Measurements from ENCODE around the gene NF1.

The NF1 gene

DNA sequence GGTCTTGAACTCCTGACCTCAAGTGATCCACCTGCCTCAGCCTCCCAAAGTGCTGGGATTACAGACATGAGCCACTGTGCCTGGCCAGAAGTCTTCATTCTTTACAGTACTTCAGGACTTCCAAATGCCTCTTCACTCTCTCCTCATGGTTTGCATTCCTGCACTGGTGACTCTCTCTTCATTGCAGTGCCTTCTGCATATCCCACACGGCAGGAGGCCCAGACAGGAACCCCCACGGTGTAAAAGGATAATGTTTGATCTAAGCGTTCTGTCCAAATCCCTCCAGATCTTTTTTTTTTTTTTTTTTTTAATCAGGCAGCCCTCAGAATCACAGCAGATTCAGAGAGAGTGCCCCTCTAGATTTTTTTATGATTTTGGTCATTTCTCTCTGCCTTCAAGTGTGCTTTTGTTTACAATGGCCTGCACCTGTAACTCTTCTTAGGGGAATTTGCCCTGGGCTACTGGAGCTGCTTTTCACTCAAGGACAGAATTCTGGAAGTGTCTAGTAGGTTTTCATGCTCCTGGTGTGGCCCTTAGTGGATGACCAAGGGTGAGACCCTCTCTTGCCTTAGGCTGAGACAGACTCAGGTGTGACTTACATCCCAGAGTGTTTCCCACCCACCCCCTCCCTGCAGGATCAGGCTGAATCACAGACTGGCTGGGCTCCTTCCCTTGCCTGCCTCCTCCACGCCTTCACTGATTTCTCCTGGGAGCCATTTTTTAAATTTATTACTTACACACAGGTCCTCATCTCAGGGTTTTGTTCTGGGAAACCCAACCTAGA, 19.8 kb upstream of the NF1 start:
- no peak for TF ChIP-seq TAF1 (IDR thresholded peaks at IDR 0.05; ENCODE audit: borderline replicate concordance, insufficient read depth, low read length)
- TF ChIP-seq POLR2AphosphoS5 (IDR thresholded peaks at IDR 0.05; ENCODE audit: low read depth, low read length) = no peak
- TF ChIP-seq, protein P1, sequence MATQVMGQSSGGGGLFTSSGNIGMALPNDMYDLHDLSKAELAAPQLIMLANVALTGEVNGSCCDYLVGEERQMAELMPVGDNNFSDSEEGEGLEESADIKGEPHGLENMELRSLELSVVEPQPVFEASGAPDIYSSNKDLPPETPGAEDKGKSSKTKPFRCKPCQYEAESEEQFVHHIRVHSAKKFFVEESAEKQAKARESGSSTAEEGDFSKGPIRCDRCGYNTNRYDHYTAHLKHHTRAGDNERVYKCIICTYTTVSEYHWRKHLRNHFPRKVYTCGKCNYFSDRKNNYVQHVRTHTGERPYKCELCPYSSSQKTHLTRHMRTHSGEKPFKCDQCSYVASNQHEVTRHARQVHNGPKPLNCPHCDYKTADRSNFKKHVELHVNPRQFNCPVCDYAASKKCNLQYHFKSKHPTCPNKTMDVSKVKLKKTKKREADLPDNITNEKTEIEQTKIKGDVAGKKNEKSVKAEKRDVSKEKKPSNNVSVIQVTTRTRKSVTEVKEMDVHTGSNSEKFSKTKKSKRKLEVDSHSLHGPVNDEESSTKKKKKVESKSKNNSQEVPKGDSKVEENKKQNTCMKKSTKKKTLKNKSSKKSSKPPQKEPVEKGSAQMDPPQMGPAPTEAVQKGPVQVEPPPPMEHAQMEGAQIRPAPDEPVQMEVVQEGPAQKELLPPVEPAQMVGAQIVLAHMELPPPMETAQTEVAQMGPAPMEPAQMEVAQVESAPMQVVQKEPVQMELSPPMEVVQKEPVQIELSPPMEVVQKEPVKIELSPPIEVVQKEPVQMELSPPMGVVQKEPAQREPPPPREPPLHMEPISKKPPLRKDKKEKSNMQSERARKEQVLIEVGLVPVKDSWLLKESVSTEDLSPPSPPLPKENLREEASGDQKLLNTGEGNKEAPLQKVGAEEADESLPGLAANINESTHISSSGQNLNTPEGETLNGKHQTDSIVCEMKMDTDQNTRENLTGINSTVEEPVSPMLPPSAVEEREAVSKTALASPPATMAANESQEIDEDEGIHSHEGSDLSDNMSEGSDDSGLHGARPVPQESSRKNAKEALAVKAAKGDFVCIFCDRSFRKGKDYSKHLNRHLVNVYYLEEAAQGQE (IDR thresholded peaks at IDR 0.05; ENCODE audit: insufficient read depth in 1 of 2, low read depth in 2 of 2, low read length in 2 of 2) = no peak
- no peak for TF ChIP-seq SIN3A (IDR thresholded peaks at IDR 0.05; ENCODE audit: borderline replicate concordance, insufficient read depth, low read length)
- TF ChIP-seq FOXP2 (optimal IDR thresholded peaks at IDR 0.05; ENCODE audit: borderline replicate concordance, extremely low read depth, extremely low read length, insufficient read depth) = no peak

DNA sequence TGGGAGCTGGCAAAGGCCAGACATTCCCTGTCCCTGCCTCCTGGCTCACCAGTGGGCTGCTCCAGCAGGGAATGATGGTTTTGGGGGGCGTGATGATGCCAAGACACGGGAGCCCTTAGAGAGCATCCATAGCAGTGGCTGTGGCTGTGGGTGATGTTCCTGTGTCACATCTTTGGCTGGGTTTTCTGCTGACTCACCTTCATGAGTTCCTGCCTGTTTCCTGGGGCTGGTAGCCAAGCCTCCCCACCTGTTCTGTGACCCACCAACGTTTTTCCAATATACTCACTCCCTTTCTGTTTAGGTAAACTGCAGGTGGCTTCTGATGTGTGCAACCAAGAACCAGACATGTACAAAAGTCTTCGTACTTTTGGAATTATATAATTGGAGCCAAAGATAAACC, 16.5 kb upstream of the NF1 start:
- TF ChIP-seq, protein P1 (IDR thresholded peaks at IDR 0.05; ENCODE audit: insufficient read depth in 1 of 2, low read depth in 2 of 2, low read length in 2 of 2) = no peak
- no peak for TF ChIP-seq SIN3A (IDR thresholded peaks at IDR 0.05; ENCODE audit: borderline replicate concordance, insufficient read depth, low read length)
- no peak for TF ChIP-seq POLR2AphosphoS5 (IDR thresholded peaks at IDR 0.05; ENCODE audit: low read depth, low read length)

- TF ChIP-seq POLR2AphosphoS5 (IDR thresholded peaks at IDR 0.05; ENCODE audit: low read depth, low read length) (no peak), FOXP2 (optimal IDR thresholded peaks at IDR 0.05; ENCODE audit: borderline replicate concordance, extremely low read depth, extremely low read length, insufficient read depth) (no peak), TAF1 (IDR thresholded peaks at IDR 0.05; ENCODE audit: borderline replicate concordance, insufficient read depth, low read length) (no peak), SIN3A (IDR thresholded peaks at IDR 0.05; ENCODE audit: borderline replicate concordance, insufficient read depth, low read length) (no peak)
- TF ChIP-seq, protein P1 (IDR thresholded peaks at IDR 0.05; ENCODE audit: insufficient read depth in 1 of 2, low read depth in 2 of 2, low read length in 2 of 2) = no peak
Measured at GRCh38 chr17:31079731-31080130, 15.0 kb upstream of the NF1 start.

- TF ChIP-seq FOXP2 (optimal IDR thresholded peaks at IDR 0.05; ENCODE audit: borderline replicate concordance, extremely low read depth, extremely low read length, insufficient read depth) = no peak
- no peak for TF ChIP-seq POLR2AphosphoS5 (IDR thresholded peaks at IDR 0.05; ENCODE audit: low read depth, low read length)
- no peak for TF ChIP-seq SIN3A (IDR thresholded peaks at IDR 0.05; ENCODE audit: borderline replicate concordance, insufficient read depth, low read length)
Measured at GRCh38 chr17:31085563-31085962, 9.2 kb upstream of the NF1 start.

GRCh38 chr17:31089471-31089870, 5.3 kb upstream of the NF1 start:
- TF ChIP-seq SIN3A (IDR thresholded peaks at IDR 0.05; ENCODE audit: borderline replicate concordance, insufficient read depth, low read length) (no peak), FOXP2 (optimal IDR thresholded peaks at IDR 0.05; ENCODE audit: borderline replicate concordance, extremely low read depth, extremely low read length, insufficient read depth) (no peak), TAF1 (IDR thresholded peaks at IDR 0.05; ENCODE audit: borderline replicate concordance, insufficient read depth, low read length) (no peak), POLR2AphosphoS5 (IDR thresholded peaks at IDR 0.05; ENCODE audit: low read depth, low read length) (no peak)
- TF ChIP-seq, protein P1 (IDR thresholded peaks at IDR 0.05; ENCODE audit: insufficient read depth in 1 of 2, low read depth in 2 of 2, low read length in 2 of 2) = no peak
